ENCODE results near the gene EPHA4. TPM values are rescaled to one million over a fixed set of nuclear protein-coding genes. Genes with fewer than 3 reads are reported as not detected.

EPHA4 gene
- total RNA-seq, 4 donors from 2014 or later: 38.9 to 98.9 (median 68.0) TPM

GRCh38 chr2:221476195-221476594 is 95.9 kb downstream of the EPHA4 start:
- Histone ChIP-seq H3K27ac (no peak overlapping the region), H3K4me1 (no peaks in the 10 kb centered on the region), H3K27me3 (no peaks in the 10 kb centered on the region), H3K36me3 (no peaks in the 10 kb centered on the region), H3K4me3 (replicated peaks in 1 of 3) (no peak overlapping the region), H3K9me3 (no peaks in the 10 kb centered on the region)
- intact Hi-C loops (cut with DNase I): no loop called here
- WGBS, 2 donors: 94 to 95% methylated on average over 1 of the region's 1 CpG
- DNase-seq: no peak
- TF ChIP-seq POLR2A (IDR thresholded peaks at IDR 0.05): no peak
- no peak for TF ChIP-seq CTCF (IDR thresholded peaks at IDR 0.05)

DNA sequence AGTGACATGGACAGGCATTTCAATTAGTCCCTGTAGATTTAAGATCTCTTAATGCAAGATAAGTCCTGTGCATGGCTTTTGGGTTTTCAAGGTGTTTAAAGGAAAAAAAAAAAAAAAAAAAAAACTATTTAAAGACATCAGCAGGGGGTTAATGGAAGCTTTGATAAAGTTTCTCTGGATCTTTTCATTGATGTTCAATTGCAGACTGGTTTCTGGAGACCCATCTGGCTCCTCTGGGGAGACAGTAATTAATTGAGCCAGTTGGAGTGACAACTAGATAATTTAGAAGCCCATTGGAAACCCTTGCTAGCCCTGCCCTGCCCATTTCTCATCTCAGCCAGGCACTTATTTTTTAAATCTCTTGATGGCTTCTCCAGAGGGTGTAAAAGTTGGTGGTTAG is 98.7 kb downstream of the EPHA4 start:
- no peak for DNase-seq
- intact Hi-C loops (cut with DNase I): no loop called here
- Histone ChIP-seq H3K4me3 (replicated peaks in 1 of 3) (no peak overlapping the region), H3K36me3 (no peaks in the 10 kb centered on the region), H3K27me3 (no peaks in the 10 kb centered on the region), H3K27ac (no peak overlapping the region), H3K9me3 (no peaks in the 10 kb centered on the region), H3K4me1 (peaks cover 0 to under 1% of the 10 kb centered on the region in 2 donors)
- TF ChIP-seq CTCF (IDR thresholded peaks at IDR 0.05) (no peak), POLR2A (IDR thresholded peaks at IDR 0.05) (no peak)

DNA sequence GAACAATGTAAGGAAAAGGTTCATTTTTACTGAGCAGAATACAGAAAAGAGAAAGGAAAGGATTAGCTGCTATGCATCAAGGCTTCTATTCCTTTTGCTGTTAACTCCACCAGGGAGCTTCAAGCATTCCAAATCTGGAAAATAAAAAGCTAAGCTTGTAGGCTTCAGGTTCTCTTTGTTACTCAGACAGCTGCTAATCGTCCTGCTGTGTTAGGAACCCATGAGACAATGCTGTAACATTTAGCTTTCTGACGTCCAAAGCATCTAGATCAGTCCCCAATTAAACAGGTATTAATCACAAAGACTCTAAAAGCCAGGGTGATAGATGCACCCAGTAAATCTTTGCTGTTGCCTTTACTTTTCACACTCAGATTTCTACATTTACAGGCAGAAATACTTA is 103.8 kb downstream of the EPHA4 start:
- TF ChIP-seq POLR2A (IDR thresholded peaks at IDR 0.05) (no peak), CTCF (IDR thresholded peaks at IDR 0.05) (no peak)
- no peaks in the 10 kb centered on the region for H3K36me3 ChIP-seq
- H3K9me3 ChIP-seq: no peaks in the 10 kb centered on the region
- H3K27ac ChIP-seq: peak overlapping the region in 1 of 3 donors; percentile 17
- WGBS, 2 donors: 74 to 85% methylated on average over 2 of the region's 2 CpGs
- DNase-seq: no peak
- peaks cover 16 to 17% of the 10 kb centered on the region in 2 donors for H3K4me1 ChIP-seq
- no peak overlapping the region for H3K4me3 ChIP-seq (replicated peaks in 1 of 3)
- intact Hi-C loops (cut with DNase I): no loop called here
- H3K27me3 ChIP-seq: no peaks in the 10 kb centered on the region

GRCh38 chr2:221467610-221468009 is 104.5 kb downstream of the EPHA4 start:
- H3K36me3 ChIP-seq: no peaks in the 10 kb centered on the region
- WGBS, 2 donors: 28 to 32% methylated on average over 2 of the region's 2 CpGs
- H3K27me3 ChIP-seq: no peaks in the 10 kb centered on the region
- intact Hi-C loops (cut with DNase I): no loop called here
- H3K27ac ChIP-seq: peak overlapping the region in 1 of 3 donors; percentile 17
- no peak overlapping the region for H3K4me3 ChIP-seq (replicated peaks in 1 of 3)
- no peaks in the 10 kb centered on the region for H3K9me3 ChIP-seq
- no peak for TF ChIP-seq CTCF (IDR thresholded peaks at IDR 0.05)
- no peak for TF ChIP-seq POLR2A (IDR thresholded peaks at IDR 0.05)
- DNase-seq: peak; percentile 16 to 50
- H3K4me1 ChIP-seq: peaks cover 16 to 17% of the 10 kb centered on the region in 2 donors

- TF ChIP-seq CTCF (IDR thresholded peaks at IDR 0.05) (no peak), POLR2A (IDR thresholded peaks at IDR 0.05) (no peak)
Measured at GRCh38 chr2:221466744-221467143, 105.4 kb downstream of the EPHA4 start.

More at GRCh38 chr2:221466744-221467143, 105.4 kb downstream of the EPHA4 start:
- Histone ChIP-seq H3K27ac (no peak overlapping the region), H3K27me3 (no peaks in the 10 kb centered on the region), H3K9me3 (no peaks in the 10 kb centered on the region), H3K36me3 (no peaks in the 10 kb centered on the region), H3K4me3 (replicated peaks in 1 of 3) (no peak overlapping the region), H3K4me1 (peaks cover 16 to 17% of the 10 kb centered on the region in 2 donors)
- DNase-seq: no peak
- intact Hi-C loops (cut with DNase I): no loop called here
- WGBS, 2 donors: 91 to 97% methylated on average over 5 of the region's 5 CpGs

Measured in thyroid gland (tissue), 4 donors.